HEK293 (cell line): ENCODE measurements around the gene NANOS3.
A peak's percentile ranks its signal among the peaks of the same experiment; 100 is the strongest.

ENCODE experiments used
- CTCF ChIA-PET: fragments of 350-600 bp; formaldehyde crosslinking; extraction: SDS; loops from one replicate; lab custom pipeline; 2021; ENCODE audit warnings: antibody characterized with exemption; lab: Yijun Ruan, JAX
- POLR2A ChIA-PET: fragments of 300-600 bp; formaldehyde crosslinking; extraction: SDS; loops from one replicate; lab custom pipeline; 2020; ENCODE audit warnings: antibody characterized with exemption, inconsistent platforms; lab: Yijun Ruan, JAX
- H3K27ac ChIP-seq: fragments of 200-500 bp; sonication (Bioruptor generic); 2 replicates; pipeline ENCODE4 v1.5.1; 2014; ENCODE audit warnings: low read depth, low read length, control low read depth, inconsistent platforms; ENCODE audit errors: extremely low read depth
- H3K36me3 ChIP-seq, 2 experiments: fragments of 200-500 bp in 1 of 2; sonication (Bioruptor generic) in 1 of 2; 1 replicate in 1 of 2; 2 replicates in 1 of 2; pipeline ENCODE4 v1.5.1; 2014 to 2017; ENCODE audit warnings: inconsistent platforms in 2 of 2, low read length in 2 of 2; ENCODE audit not compliant: control insufficient read depth in 2 of 2, insufficient read depth in 1 of 2
- H3K4me1 ChIP-seq: fragments of 200-500 bp; sonication (Bioruptor generic); 2 replicates; pipeline ENCODE4 v1.5.1; 2014; ENCODE audit warnings: mild to moderate bottlenecking, low read length, inconsistent platforms; ENCODE audit not compliant: control insufficient read depth, insufficient read depth
- H3K4me3 ChIP-seq: 2 replicates; pipeline ENCODE4 v1.5.1; 2011; ENCODE audit warnings: low read depth, mild to moderate bottlenecking, control low read depth, low read length, moderate library complexity
- H3K9me3 ChIP-seq: fragments of 200-500 bp; sonication (Bioruptor generic); 2 replicates; pipeline ENCODE4 v1.5.1; 2014; ENCODE audit warnings: low read depth, low read length, inconsistent platforms; ENCODE audit not compliant: control insufficient read depth, insufficient read depth
- HOXC10 ChIP-seq: sonication (generic); formaldehyde crosslinking; IDR thresholded peaks from 2 replicates; pipeline ENCODE4 v1.8.1; 2023; ENCODE audit warnings: mild to moderate bottlenecking, missing genetic modification reagents
- PRDM4 ChIP-seq: fragments of 450-650 bp; formaldehyde crosslinking; IDR thresholded peaks from 2 replicates; pipeline ENCODE4 v1.5.1; 2017; ENCODE audit warnings: missing biosample characterization, missing genetic modification characterization
- RBAK ChIP-seq: fragments of 450-650 bp; formaldehyde crosslinking; IDR thresholded peaks from 2 replicates; pipeline ENCODE4 v1.5.1; 2016; ENCODE audit warnings: missing biosample characterization, missing genetic modification characterization
- SETDB1 ChIP-seq: IDR thresholded peaks from one replicate; pipeline ENCODE4 v1.6.1; 2017; ENCODE audit warnings: mild to moderate bottlenecking, low read length, moderate library complexity, mixed read lengths; ENCODE audit not compliant: insufficient read length
- YY2 ChIP-seq: fragments of 450-650 bp; formaldehyde crosslinking; IDR thresholded peaks from 2 replicates; pipeline ENCODE4 v1.5.1; 2016; ENCODE audit warnings: missing biosample characterization, missing genetic modification characterization
- ZBTB1 ChIP-seq: fragments of 450-650 bp; formaldehyde crosslinking; IDR thresholded peaks from 2 replicates; pipeline ENCODE4 v1.5.1; 2016; ENCODE audit warnings: missing biosample characterization, missing genetic modification characterization
- ZFP41 ChIP-seq: fragments of 450-650 bp; formaldehyde crosslinking; IDR thresholded peaks from 2 replicates; pipeline ENCODE4 v1.5.1; 2016; ENCODE audit warnings: missing biosample characterization, missing genetic modification characterization, borderline replicate concordance
- ZNF133 ChIP-seq: fragments of 450-650 bp; formaldehyde crosslinking; IDR thresholded peaks from 2 replicates; pipeline ENCODE4 v1.5.1; 2016; ENCODE audit warnings: missing biosample characterization, missing genetic modification characterization
- ZNF157 ChIP-seq: fragments of 450-650 bp; formaldehyde crosslinking; IDR thresholded peaks from 2 replicates; pipeline ENCODE4 v1.5.1; 2016; ENCODE audit warnings: missing biosample characterization, missing genetic modification characterization
- ZNF18 ChIP-seq: fragments of 450-650 bp; formaldehyde crosslinking; IDR thresholded peaks from 2 replicates; pipeline ENCODE4 v1.5.1; 2016; ENCODE audit warnings: missing biosample characterization, missing genetic modification characterization
- ZNF184 ChIP-seq: fragments of 450-650 bp; IDR thresholded peaks from 2 replicates; pipeline ENCODE4 v1.5.1; 2018; ENCODE audit warnings: missing biosample characterization, mild to moderate bottlenecking, missing genetic modification characterization
- ZNF366 ChIP-seq: fragments of 450-650 bp; formaldehyde crosslinking; conservative IDR thresholded peaks from 2 replicates; pipeline ENCODE4 v1.5.1; 2016; ENCODE audit warnings: missing biosample characterization, missing genetic modification characterization
- ZNF449 ChIP-seq: fragments of 450-650 bp; formaldehyde crosslinking; IDR thresholded peaks from 2 replicates; pipeline ENCODE4 v1.5.1; 2017; ENCODE audit warnings: missing biosample characterization, mild to moderate bottlenecking, missing genetic modification characterization, moderate library complexity
- ZNF548 ChIP-seq: fragments of 450-650 bp; formaldehyde crosslinking; IDR thresholded peaks from 2 replicates; pipeline ENCODE4 v1.5.1; 2016; ENCODE audit warnings: missing biosample characterization, missing genetic modification characterization
- ZNF670 ChIP-seq: fragments of 450-650 bp; formaldehyde crosslinking; IDR thresholded peaks from 2 replicates; pipeline ENCODE4 v1.5.1; 2016; ENCODE audit warnings: missing biosample characterization, missing genetic modification characterization, low read depth
- TF ChIP-seq, protein P1 (sequence below): fragments of 450-650 bp; formaldehyde crosslinking; IDR thresholded peaks from 2 replicates; pipeline ENCODE4 v1.5.0; 2017; ENCODE audit warnings: missing biosample characterization, missing genetic modification characterization, borderline replicate concordance
- TF ChIP-seq, protein P2 (sequence below): fragments of 450-650 bp; formaldehyde crosslinking; IDR thresholded peaks from 2 replicates; pipeline ENCODE4 v1.5.1; 2017; ENCODE audit warnings: missing biosample characterization, missing genetic modification characterization

NANOS3 gene

DNA sequence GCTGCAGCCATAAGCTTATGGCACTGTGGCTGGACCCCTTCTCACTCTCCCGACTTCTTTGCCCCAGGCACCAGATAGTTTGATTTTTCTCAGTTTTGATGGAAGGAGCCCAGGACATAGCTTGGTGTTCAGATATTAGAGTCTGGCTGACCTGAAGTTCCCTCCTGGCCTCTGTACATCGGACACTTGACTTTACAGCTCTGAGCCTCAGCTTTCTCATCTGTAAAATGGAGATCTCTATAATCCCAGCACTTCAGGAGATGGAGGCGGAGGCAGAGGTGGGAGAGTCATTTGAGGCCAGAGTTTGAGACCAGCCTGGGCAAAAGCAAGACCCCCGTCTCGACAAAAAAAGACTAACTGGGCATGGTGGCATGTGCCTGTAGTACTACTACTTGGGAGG is 30.0 kb downstream of the NANOS3 start:
- ChIA-PET POLR2A (interaction anchor here (1.2 to 1.4 kb wide), 2 partner anchors 132 to 166 kb away, joined by 3 to 4 read pairs; partner anchors contain the start of gene MISP3), CTCF (interaction anchor here (0.6 to 2.3 kb wide), 4 partner anchors 24 to 174 kb away, joined by 3 to 7 read pairs (median 4); no protein-coding TSS in a partner anchor)
- 0 out of 2 replicates have a peak overlapping the region, but pooled peaks have one; percentile 4 for H3K27ac ChIP-seq
- no peak for TF ChIP-seq RBAK (tag by site-specific recombination)
- TF ChIP-seq PRDM4 (tag by site-specific recombination): no peak
- no peak for TF ChIP-seq ZNF548 (tag by site-specific recombination)
- TF ChIP-seq ZNF670: no peak
- TF ChIP-seq YY2 (tag by site-specific recombination): no peak
- TF ChIP-seq, protein P1, sequence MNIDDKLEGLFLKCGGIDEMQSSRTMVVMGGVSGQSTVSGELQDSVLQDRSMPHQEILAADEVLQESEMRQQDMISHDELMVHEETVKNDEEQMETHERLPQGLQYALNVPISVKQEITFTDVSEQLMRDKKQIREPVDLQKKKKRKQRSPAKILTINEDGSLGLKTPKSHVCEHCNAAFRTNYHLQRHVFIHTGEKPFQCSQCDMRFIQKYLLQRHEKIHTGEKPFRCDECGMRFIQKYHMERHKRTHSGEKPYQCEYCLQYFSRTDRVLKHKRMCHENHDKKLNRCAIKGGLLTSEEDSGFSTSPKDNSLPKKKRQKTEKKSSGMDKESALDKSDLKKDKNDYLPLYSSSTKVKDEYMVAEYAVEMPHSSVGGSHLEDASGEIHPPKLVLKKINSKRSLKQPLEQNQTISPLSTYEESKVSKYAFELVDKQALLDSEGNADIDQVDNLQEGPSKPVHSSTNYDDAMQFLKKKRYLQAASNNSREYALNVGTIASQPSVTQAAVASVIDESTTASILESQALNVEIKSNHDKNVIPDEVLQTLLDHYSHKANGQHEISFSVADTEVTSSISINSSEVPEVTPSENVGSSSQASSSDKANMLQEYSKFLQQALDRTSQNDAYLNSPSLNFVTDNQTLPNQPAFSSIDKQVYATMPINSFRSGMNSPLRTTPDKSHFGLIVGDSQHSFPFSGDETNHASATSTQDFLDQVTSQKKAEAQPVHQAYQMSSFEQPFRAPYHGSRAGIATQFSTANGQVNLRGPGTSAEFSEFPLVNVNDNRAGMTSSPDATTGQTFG (tag by site-specific recombination): no peak
- no peak for TF ChIP-seq ZNF157 (tag by site-specific recombination)
- TF ChIP-seq, protein P2, sequence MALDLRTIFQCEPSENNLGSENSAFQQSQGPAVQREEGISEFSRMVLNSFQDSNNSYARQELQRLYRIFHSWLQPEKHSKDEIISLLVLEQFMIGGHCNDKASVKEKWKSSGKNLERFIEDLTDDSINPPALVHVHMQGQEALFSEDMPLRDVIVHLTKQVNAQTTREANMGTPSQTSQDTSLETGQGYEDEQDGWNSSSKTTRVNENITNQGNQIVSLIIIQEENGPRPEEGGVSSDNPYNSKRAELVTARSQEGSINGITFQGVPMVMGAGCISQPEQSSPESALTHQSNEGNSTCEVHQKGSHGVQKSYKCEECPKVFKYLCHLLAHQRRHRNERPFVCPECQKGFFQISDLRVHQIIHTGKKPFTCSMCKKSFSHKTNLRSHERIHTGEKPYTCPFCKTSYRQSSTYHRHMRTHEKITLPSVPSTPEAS (tag by site-specific recombination): no peak
- TF ChIP-seq ZNF133 (tag by site-specific recombination): no peak
- TF ChIP-seq SETDB1: no peak
- no peak for TF ChIP-seq ZNF18
- no peak for TF ChIP-seq HOXC10 (CRISPR knock-in tag)
- no peak for TF ChIP-seq ZBTB1 (tag by site-specific recombination)
- H3K4me3 ChIP-seq: peak overlapping the region; percentile 88
- peaks cover 15 to 25% of the 10 kb centered on the region in 2 experiments; a peak in 2 of 3 replicates for H3K36me3 ChIP-seq
- no peaks in the 10 kb centered on the region for H3K9me3 ChIP-seq
- H3K4me1 ChIP-seq: no peaks in the 10 kb centered on the region; the same call in 1 of the 2 replicates

DNA sequence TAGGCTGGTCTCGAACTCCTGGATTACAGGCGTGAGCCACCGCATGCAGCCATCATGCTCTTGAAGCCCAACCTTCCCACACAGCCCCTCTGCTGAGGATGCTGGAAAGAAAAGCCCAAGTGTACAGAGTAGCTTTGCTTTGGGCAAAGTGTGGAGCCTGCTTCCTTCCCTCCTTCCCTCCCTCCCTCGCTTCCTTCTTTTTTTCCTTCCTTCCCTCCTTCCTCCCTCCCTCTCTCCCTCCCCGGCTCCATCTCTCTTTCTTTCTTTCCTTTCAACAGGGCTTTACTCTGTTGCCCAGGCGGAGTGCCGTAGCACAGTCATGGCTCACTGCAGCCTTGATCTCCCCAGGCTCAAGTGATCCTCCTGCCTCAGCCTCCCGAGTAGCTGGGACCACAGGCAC is 31.7 kb downstream of the NANOS3 start:
- POLR2A ChIA-PET: interaction anchor here (0.7 kb wide), 1 partner anchor 975 kb away, joined by 3 read pairs; the partner anchor contains the start of gene FARSA
- Histone ChIP-seq H3K36me3 (peaks cover 22 to 42% of the 10 kb centered on the region in 2 experiments; a peak in 2 of 3 replicates), H3K4me1 (no peaks in the 10 kb centered on the region; the same call in 1 of the 2 replicates), H3K4me3 (no peak overlapping the region), H3K27ac (no peak overlapping the region), H3K9me3 (no peaks in the 10 kb centered on the region)
- TF ChIP-seq ZNF184: no peak
- 0 out of 2 replicates have a peak, but pooled peaks have one; percentile 20 for TF ChIP-seq ZNF449
- no peak for TF ChIP-seq ZFP41 (tag by site-specific recombination)
- TF ChIP-seq ZNF366 (tag by site-specific recombination): peak; percentile 91
- TF ChIP-seq, protein P2 (tag by site-specific recombination): no peak
- CTCF ChIA-PET: interaction anchor here (0.5 kb wide), 1 partner anchor 517 kb away, joined by 3 read pairs; no protein-coding TSS in a partner anchor
